Kasumi-1 (cell line): Measurements from ENCODE around the gene TSPOAP1.

Source experiments
- DNase-seq, 2 experiments: peaks; one replicate each; lab custom pipeline; 2025; lab: John Stamatoyannopoulos, UW

Gene TSPOAP1

DNA sequence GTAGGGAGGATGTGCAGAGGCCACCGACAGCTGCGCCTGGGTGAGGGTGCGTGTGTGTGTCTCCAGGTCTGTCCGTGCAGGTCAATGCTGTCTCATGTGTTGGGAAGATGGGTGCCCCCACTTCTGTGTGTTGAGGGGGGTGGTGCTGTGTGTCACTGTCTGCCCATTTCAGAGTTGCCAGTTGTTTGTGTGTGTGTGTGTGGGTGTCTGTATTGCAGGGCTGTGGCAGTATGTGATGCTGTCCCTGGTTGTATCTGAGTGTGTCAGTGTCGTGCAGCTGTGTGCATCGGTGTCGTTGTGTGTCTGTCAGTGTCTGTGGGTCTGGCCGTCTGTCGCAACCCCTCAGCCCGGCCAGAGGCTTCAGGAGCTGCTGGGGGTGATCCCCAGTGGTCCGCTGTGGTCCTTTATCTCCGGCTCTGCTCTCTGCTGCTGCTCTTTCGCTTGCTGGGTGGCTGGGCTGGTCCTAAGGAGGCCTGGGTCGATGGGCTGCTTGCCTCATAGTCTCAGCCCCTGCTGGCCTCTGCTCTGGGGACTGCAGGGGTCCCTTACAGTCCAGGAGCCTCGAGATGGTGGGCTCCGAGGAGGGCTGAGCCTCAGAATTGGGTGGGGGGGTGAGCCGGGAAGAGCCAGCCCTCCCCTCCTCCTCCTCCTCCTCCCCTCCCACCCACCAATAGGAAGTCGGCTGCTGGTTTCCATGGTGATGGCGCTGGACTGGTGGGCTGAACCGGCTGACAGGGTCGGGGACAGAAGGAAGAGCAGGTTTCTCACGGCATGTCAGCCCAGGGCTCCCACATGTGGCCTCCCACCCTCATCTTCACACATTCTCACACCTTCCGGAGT is at the start of gene TSPOAP1:
TSS of gene TSPOAP1 (minus strand) at position 601 of the 840 bp plus-strand sequence. CDS start 875 bp downstream, outside the sequence.
- DNase-seq, result no peak

GRCh38 chr17:58377661-58378060 is 49.1 kb upstream of the TSPOAP1 start:
- DNase-seq, result no peak

DNA sequence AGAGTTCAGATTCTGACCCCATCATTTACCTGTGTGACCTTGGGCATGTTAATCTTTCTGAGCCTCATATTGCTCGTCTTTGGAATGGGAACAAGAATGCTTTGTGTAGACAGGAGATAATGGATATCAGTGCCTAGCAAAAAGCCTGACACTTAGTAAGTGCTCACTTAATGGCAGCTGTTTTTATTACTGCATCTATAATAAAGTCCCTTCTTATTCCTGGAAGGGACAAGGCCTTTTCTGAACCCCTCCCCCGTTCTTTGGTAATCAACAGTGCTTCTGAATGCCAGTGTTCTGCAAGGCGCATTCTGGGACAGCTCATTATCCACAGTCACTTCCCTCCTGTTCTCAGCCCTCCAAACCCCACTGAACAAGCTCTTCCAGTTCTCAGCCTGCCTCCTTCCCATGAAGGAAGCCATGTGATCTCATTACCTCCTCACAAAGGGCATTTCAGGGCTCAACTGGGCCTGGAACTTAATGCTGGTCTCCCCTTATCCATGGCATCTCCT is 48.6 kb upstream of the TSPOAP1 start:
- DNase-seq, result no peak

GRCh38 chr17:58376472-58377000 is 47.9 kb upstream of the TSPOAP1 start:
- no peak for DNase-seq

- no peak for DNase-seq
These were observed 47.2 kb upstream of the TSPOAP1 start for GRCh38 chr17:58375811-58376210.

DNA sequence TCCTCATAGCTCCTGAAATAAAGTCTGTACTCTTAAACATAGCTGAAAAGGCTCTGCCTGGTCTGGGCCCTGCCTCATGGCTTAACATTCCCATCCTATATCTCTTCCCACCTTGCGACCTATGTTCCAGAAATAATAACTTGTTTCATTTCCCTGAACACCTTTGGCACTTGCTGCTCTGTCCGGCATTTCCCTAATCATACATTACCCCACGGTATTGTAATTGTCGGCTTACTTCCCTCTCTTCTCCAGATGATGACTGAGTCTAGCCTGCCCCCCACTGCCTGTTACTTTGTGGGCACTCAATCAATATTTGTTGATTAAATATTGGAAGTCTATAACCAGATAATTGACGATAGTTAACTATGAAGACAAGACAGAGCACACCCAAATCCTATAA is 46.7 kb upstream of the TSPOAP1 start:
- DNase-seq, result no peak

- no peak for DNase-seq
These were observed 45.3 kb upstream of the TSPOAP1 start for GRCh38 chr17:58373923-58374322.

DNA sequence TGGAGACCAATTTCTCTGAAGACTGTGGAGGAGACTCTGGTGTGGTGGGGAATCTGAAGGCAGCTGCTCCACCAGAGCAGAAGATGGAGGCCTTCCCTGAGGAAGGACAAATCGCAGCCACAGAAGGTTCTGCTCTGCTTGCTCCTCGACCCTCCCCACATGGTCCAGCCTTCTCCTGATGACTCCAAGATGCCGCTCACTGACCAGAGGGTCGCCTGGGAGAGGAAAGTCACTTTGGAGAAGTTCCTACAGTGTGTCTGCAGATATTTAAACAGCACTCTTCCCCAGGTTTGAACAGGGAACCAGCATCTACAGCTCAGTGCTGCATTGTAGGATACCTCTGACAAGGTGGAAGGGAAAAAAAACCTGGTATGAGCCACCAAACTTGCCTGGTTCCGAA is 44.4 kb upstream of the TSPOAP1 start:
- no peak for DNase-seq

DNA sequence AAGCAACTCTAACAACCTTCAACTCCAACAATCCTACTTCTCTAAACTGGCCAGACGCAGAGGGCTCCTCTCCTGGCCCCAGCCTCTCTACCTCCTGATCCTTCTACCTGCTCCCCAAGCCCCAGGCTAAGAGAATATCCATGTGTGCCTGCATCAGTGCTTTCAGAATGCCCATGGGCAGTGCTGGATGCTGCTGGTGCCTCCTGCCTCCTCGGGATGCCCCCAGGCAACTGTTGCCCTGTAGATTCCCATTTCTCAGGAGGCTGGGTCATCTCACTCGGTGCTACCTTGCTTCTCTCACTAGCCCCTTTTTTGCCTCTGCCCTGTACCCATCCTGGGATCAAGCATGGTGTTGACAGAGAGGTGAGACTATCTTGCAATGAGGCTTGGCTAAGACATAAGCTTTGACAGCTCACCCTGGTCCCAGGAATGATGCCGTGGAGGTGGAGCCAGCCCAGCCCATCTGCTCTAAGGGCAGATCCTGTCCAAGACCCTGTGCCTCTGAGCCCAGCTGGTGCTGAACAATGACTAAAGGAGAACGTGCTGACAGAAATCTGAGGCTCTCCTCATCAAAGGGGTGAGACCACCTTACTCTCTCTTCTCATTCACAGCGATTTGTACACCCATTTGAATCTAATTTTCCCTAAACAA is 42.8 kb upstream of the TSPOAP1 start:
- DNase-seq, result no peak

GRCh38 chr17:58370716-58371115 is 42.1 kb upstream of the TSPOAP1 start:
- no peak for DNase-seq

DNA sequence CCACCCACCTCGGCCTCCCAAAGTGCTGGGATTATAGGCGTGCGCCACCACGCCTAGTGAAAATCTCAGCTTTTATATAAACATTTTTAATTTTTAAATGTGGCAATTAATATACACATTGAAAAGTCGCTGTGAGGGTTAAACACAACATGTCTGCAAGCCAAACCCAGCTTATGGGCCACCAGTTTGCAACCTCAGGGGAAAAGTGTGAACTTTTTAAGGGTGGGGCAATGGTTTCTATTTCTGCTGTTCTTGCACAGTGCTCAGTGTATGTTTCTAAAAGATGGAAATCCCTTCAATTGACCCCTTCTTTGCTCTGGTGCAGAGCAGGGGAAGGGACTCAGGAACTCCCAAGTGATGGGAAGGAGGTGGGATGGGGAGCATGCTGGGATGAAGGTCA is 41.7 kb upstream of the TSPOAP1 start:
- no peak for DNase-seq

DNA sequence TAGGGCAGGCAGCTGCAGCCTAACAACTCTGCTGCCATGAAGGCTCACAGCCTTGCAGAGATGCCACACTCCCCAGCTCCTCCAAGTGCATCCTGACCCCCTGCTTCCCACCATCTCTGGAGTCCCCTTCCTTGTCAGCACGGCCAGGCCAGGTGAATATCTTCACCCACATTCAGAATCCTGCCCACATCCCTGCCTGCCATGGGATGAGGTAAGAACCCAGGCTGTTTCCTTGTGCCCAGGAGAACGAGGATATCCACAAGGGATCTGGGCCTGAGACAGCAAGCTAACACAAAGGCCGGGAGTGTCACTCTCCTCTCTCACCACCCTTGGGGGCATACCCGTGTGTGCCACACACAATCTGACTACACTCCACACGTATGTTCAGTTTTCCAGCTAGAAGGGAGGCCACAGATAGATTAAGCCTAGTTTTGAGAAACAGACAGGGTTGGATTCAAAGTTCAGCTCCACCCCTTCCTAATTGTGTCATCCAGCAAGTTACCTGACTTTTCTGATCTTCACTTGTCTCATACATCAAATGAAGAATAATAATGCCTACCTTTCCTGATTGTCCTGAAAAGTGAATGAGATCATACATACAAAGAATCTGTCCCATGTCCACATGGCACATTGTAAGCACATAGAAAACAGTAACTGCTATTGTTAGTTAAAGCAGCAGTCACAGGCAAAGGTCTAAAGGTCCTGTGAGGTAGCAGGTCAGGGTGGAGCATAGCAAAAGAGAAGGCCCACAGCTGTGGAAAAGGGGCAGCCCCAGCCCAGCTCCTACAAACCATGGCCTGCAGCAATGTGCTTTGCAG is 40.8 kb upstream of the TSPOAP1 start:
- DNase-seq, result no peak

DNA sequence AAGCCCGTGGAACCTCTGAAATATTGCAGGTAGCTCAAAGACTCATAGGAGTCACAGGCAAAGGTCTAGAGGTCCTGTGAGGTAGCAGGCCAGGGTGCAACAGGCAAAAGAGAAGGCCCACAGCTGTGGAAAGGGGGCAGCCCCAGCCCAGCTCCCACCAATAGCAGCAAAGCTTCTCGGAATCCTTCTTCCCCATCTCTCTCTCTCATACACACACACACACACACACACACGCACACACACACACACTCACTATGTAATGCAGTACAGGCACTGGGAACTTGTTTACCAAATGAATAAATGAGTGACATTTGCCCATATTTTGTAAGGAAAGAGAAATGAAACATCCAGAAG is 40.2 kb upstream of the TSPOAP1 start:
- DNase-seq, result no peak

GRCh38 chr17:58367461-58367860 is 38.9 kb upstream of the TSPOAP1 start:
- no peak for DNase-seq

- DNase-seq, result no peak
These were observed 37.5 kb upstream of the TSPOAP1 start for GRCh38 chr17:58365980-58366595.

GRCh38 chr17:58365185-58365979 is 36.8 kb upstream of the TSPOAP1 start:
- no peak for DNase-seq

DNA sequence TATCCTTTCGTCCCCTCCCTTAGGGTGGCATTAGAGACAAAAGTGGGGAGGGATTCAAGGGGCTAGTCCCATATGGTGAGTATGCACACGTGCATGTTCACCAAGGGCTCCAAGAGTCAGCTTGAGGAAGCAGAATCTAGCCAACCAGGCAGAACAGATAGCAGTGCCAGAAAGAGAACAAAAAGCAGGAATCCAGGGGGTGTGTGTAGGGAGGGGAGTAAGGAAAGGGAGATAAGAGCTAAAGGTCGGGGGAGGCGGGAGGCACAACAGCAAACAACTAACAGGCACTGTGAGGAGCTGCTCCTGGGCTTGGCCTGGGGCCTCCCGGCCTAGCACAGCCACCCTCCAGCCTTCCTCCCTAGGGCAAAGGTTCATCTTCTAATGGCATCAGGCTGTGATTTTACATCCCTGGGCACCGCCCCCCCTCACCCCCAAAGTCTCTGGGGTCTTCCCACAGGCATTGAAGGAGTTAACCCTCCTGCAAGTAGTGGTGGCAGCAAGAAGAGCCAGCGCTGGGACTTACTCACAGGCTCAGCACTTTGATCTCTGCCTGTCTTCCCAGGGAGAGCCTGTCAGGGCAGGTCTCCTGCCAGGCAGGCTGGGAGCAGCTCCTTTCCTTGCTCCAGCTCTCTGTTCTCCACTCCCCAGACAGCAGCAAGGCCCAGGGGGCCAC is 35.8 kb upstream of the TSPOAP1 start:
- DNase-seq, result no peak

DNA sequence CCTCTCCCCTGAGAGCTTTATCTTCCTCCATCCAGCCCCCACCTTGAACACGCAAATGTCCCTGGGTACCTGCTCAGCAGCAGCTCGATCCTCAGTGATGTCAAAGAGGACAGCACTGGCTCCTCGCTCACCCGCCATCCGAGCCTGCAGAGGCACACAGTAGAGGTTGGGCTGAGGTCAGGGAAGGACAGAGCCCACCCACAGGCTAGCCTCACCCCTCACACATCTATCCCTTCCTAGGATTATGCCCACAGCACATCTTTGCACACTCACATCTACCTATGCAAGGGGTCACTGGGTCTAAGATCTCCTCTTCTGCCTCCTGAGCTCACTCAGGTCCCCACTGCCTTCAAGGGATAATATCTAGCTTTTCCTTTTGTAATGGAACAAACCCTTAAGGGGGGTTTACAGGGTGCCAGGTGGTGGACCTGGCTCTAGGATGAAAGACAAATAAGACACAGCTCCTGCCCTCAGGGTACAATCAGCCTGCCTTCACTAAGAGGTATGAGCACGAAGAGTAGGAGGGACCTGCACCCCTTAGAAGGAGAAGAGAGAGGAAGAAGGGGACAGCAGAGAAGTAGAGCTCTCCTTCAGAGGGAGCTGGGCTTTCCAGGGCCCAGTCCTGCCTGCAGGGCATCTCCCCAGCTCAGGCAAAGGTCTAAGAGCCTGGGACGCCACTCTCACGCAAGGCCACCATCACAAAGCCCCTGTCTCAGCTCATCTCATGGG is 35.0 kb upstream of the TSPOAP1 start:
- no peak for DNase-seq

- no peak for DNase-seq
These were observed 33.9 kb upstream of the TSPOAP1 start for GRCh38 chr17:58362368-58363014.
